NAMALWA (cell line): ENCODE results near the gene FAM171A1.
"Not testable (repeated sequence)": the region's sequence is repeated elsewhere in the genome, so short reads cannot be mapped to it uniquely, and the experiment has no call there.

Source experiments
- DNase-seq: peaks from one replicate; pipeline ENCODE4 v3.0.0-alpha.2; 2015; ENCODE audit warnings: low spot score

The FAM171A1 gene

GRCh38 chr10:15209827-15210509 lies 161.1 kb downstream of the FAM171A1 start:
- DNase-seq = peak; percentile 76

- no peak for DNase-seq
These were observed 162.9 kb downstream of the FAM171A1 start for GRCh38 chr10:15208221-15208620.

- DNase-seq = not testable (repeated sequence)
These were observed 163.7 kb downstream of the FAM171A1 start for GRCh38 chr10:15207410-15207809.

- DNase-seq = no peak
These were observed 168.4 kb downstream of the FAM171A1 start for GRCh38 chr10:15202639-15203038.

- DNase-seq = not testable (repeated sequence)
These were observed 168.8 kb downstream of the FAM171A1 start for GRCh38 chr10:15202301-15202621.

- DNase-seq = no peak
These were observed 169.3 kb downstream of the FAM171A1 start for GRCh38 chr10:15201589-15202300.

GRCh38 chr10:15200626-15201025 lies 170.5 kb downstream of the FAM171A1 start:
- no peak for DNase-seq

- DNase-seq = no peak
These were observed 173.2 kb downstream of the FAM171A1 start for GRCh38 chr10:15197911-15198310.

- DNase-seq = no peak
These were observed 173.8 kb downstream of the FAM171A1 start for GRCh38 chr10:15197276-15197675.

GRCh38 chr10:15196021-15196834 lies 174.9 kb downstream of the FAM171A1 start:
- no peak for DNase-seq

GRCh38 chr10:15189133-15189885 lies 181.8 kb downstream of the FAM171A1 start:
- no peak for DNase-seq

GRCh38 chr10:15188603-15189002 lies 182.5 kb downstream of the FAM171A1 start:
- DNase-seq = no peak

GRCh38 chr10:15183689-15184481 lies 187.2 kb downstream of the FAM171A1 start:
- DNase-seq = no peak

- DNase-seq = no peak
These were observed 188.4 kb downstream of the FAM171A1 start for GRCh38 chr10:15182540-15183207.

GRCh38 chr10:15181576-15182156 lies 189.4 kb downstream of the FAM171A1 start:
- DNase-seq = no peak

GRCh38 chr10:15180736-15181135 lies 190.4 kb downstream of the FAM171A1 start:
- no peak for DNase-seq

- no peak for DNase-seq
These were observed 194.8 kb downstream of the FAM171A1 start for GRCh38 chr10:15176269-15176668.

- DNase-seq = no peak
These were observed 195.5 kb downstream of the FAM171A1 start for GRCh38 chr10:15175587-15175986.

GRCh38 chr10:15172306-15172840 lies 198.7 kb downstream of the FAM171A1 start:
- no peak for DNase-seq
